ENCODE data around the gene RARA.

RARA gene

GRCh38 chr17:40330850-40331470 is 22.0 kb downstream of the RARA start:
- DNase-seq: no peak

- DNase-seq: no peak
Observed at GRCh38 chr17:40331743-40332641, 23.0 kb downstream of the RARA start.

- DNase-seq: no peak
Observed at GRCh38 chr17:40333781-40334448, 24.9 kb downstream of the RARA start.

- DNase-seq: no peak
Observed at GRCh38 chr17:40335620-40336019, 26.6 kb downstream of the RARA start.

GRCh38 chr17:40337351-40337750 is 28.4 kb downstream of the RARA start:
- no peak for DNase-seq

- DNase-seq: no peak
Observed at GRCh38 chr17:40338058-40338457, 29.1 kb downstream of the RARA start.

- no peak for DNase-seq
Observed at GRCh38 chr17:40338941-40339649, 30.1 kb downstream of the RARA start.

- no peak for DNase-seq
Observed at GRCh38 chr17:40340327-40340726, 31.3 kb downstream of the RARA start.

- DNase-seq: peak; percentile 85
Observed at GRCh38 chr17:40340880-40341807, 32.2 kb downstream of the RARA start.

- DNase-seq: no peak
Observed at GRCh38 chr17:40341808-40342503, 33.0 kb downstream of the RARA start.

GRCh38 chr17:40342504-40343218 is 33.7 kb downstream of the RARA start:
- DNase-seq: no peak

GRCh38 chr17:40343219-40344119 is 34.5 kb downstream of the RARA start:
- DNase-seq: no peak

GRCh38 chr17:40344421-40345160 is 35.6 kb downstream of the RARA start:
- peak; percentile 39 for DNase-seq

GRCh38 chr17:40345161-40345993 is 36.4 kb downstream of the RARA start:
- no peak for DNase-seq

GRCh38 chr17:40345994-40346764 is 37.2 kb downstream of the RARA start:
- DNase-seq: no peak

- DNase-seq: no peak
Observed at GRCh38 chr17:40346765-40347158, 37.8 kb downstream of the RARA start.

Data from activated gamma-delta T cell treated with Interleukin-2 at 50 U/mL for 16 hours (primary cell).